ENCODE measurements around the gene RPS27. TPM values are rescaled to one million over a fixed set of nuclear protein-coding genes. Genes with fewer than 3 reads are reported as not detected.
A peak's percentile ranks its signal among the peaks of the same experiment; 100 is the strongest.
"Not testable (repeated sequence)": the region's sequence is repeated elsewhere in the genome, so short reads cannot be mapped to it uniquely, and the experiment has no call there.

RPS27 gene
- total RNA-seq, 1 donor from 2014 or later: 2,370 TPM

GRCh38 chr1:153977250-153978240, 13.0 kb upstream of the RPS27 start, which contains the start of gene JTB:
JTB (minus strand) TSS chr1:153977674; CDS start chr1:153977252, 422 bp downstream.
- DNase-seq (ENCODE audit: extremely low spot score, unreplicated experiment): peak; percentile 82
- H3K4me3 Mint-ChIP-seq: peak within 1 kb of the TSS; percentile 99
- TF ChIP-seq CTCF (conservative IDR thresholded peaks at IDR 0.05): peak; percentile 42
- H3K36me3 Mint-ChIP-seq: peaks cover 20% of the 10 kb centered on the region
- H3K27ac Mint-ChIP-seq: peak within 1 kb of the TSS; percentile 95
- H3K9me3 Mint-ChIP-seq: no peaks in the 10 kb centered on the region
- H3K4me1 Mint-ChIP-seq (ENCODE audit: unreplicated experiment): peaks cover 17% of the 10 kb centered on the region
- no peaks in the 10 kb centered on the region for H3K27me3 Mint-ChIP-seq

GRCh38 chr1:153978274-153978909, 12.2 kb upstream of the RPS27 start:
- Mint-ChIP-seq H3K36me3 (peaks cover 24% of the 10 kb centered on the region), H3K9me3 (no peaks in the 10 kb centered on the region), H3K27me3 (no peaks in the 10 kb centered on the region), H3K4me1 (ENCODE audit: unreplicated experiment) (peaks cover 17% of the 10 kb centered on the region), H3K4me3 (peak overlapping the region; percentile 99), H3K27ac (peak overlapping the region; percentile 95)
- DNase-seq (ENCODE audit: extremely low spot score, unreplicated experiment): no peak
- no peak for TF ChIP-seq CTCF (conservative IDR thresholded peaks at IDR 0.05)

- Mint-ChIP-seq H3K4me1 (ENCODE audit: unreplicated experiment) (peaks cover 17% of the 10 kb centered on the region), H3K4me3 (peak overlapping the region; percentile 99), H3K36me3 (peaks cover 24% of the 10 kb centered on the region)
- not testable (repeated sequence) for H3K9me3 Mint-ChIP-seq; H3K27ac Mint-ChIP-seq; DNase-seq (ENCODE audit: extremely low spot score, unreplicated experiment); H3K27me3 Mint-ChIP-seq
These were observed 11.5 kb upstream of the RPS27 start for GRCh38 chr1:153979091-153979490.

- H3K36me3 Mint-ChIP-seq: peaks cover 14% of the 10 kb centered on the region
- H3K9me3 Mint-ChIP-seq, H3K27ac Mint-ChIP-seq: not testable (repeated sequence)
These were observed 8.8 kb upstream of the RPS27 start for GRCh38 chr1:153981735-153982134.

GRCh38 chr1:153984123-153984894, 6.3 kb upstream of the RPS27 start:
- no peak for DNase-seq (ENCODE audit: extremely low spot score, unreplicated experiment)
- Mint-ChIP-seq H3K4me1 (ENCODE audit: unreplicated experiment) (peaks cover 20% of the 10 kb centered on the region), H3K27ac (no peak overlapping the region), H3K27me3 (no peaks in the 10 kb centered on the region), H3K36me3 (peaks cover 10% of the 10 kb centered on the region), H3K4me3 (peak overlapping the region; percentile 75), H3K9me3 (no peaks in the 10 kb centered on the region)
- no peak for TF ChIP-seq CTCF (conservative IDR thresholded peaks at IDR 0.05)

More at GRCh38 chr1:153981735-153982134, 8.8 kb upstream of the RPS27 start:
- not testable (repeated sequence) for DNase-seq (ENCODE audit: extremely low spot score, unreplicated experiment); H3K4me3 Mint-ChIP-seq; H3K27me3 Mint-ChIP-seq
- H3K4me1 Mint-ChIP-seq (ENCODE audit: unreplicated experiment): peaks cover 26% of the 10 kb centered on the region

- no peaks in the 10 kb centered on the region for H3K27me3 Mint-ChIP-seq
- DNase-seq (ENCODE audit: extremely low spot score, unreplicated experiment): no peak
- H3K9me3 Mint-ChIP-seq: peaks cover 2% of the 10 kb centered on the region
These were observed 5.1 kb upstream of the RPS27 start for GRCh38 chr1:153985341-153985912.

More at GRCh38 chr1:153985341-153985912, 5.1 kb upstream of the RPS27 start:
- H3K27ac Mint-ChIP-seq: peak overlapping the region; percentile 86
- H3K36me3 Mint-ChIP-seq: peaks cover 11% of the 10 kb centered on the region
- no peak for TF ChIP-seq CTCF (conservative IDR thresholded peaks at IDR 0.05)
- peak overlapping the region; percentile 97 for H3K4me3 Mint-ChIP-seq
- peaks cover 23% of the 10 kb centered on the region for H3K4me1 Mint-ChIP-seq (ENCODE audit: unreplicated experiment)
